Germinal center (tissue), 1 donor: ENCODE results near the gene WDPCP.
"Not testable (repeated sequence)": the region's sequence is repeated elsewhere in the genome, so short reads cannot be mapped to it uniquely, and the experiment has no call there.

Experiments used
- DNase-seq: peaks from one replicate; pipeline ENCODE4 v3.0.0; 2012; ENCODE audit warnings: mixed read lengths, low spot score

WDPCP gene, protein sequence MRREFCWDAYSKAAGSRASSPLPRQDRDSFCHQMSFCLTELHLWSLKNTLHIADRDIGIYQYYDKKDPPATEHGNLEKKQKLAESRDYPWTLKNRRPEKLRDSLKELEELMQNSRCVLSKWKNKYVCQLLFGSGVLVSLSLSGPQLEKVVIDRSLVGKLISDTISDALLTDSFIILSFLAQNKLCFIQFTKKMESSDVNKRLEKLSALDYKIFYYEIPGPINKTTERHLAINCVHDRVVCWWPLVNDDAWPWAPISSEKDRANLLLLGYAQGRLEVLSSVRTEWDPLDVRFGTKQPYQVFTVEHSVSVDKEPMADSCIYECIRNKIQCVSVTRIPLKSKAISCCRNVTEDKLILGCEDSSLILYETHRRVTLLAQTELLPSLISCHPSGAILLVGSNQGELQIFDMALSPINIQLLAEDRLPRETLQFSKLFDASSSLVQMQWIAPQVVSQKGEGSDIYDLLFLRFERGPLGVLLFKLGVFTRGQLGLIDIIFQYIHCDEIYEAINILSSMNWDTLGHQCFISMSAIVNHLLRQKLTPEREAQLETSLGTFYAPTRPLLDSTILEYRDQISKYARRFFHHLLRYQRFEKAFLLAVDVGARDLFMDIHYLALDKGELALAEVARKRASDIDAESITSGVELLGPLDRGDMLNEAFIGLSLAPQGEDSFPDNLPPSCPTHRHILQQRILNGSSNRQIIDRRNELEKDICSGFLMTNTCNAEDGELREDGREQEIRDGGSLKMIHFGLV

GRCh38 chr2:63588385-63589147 lies at the start of gene WDPCP, which contains the start of gene MDH1:
Gene WDPCP, minus strand, starts transcription at chr2:63588477. Its CDS starts 206 bp downstream, at chr2:63588271.
Gene MDH1, plus strand, starts transcription at chr2:63588963. Its CDS starts 81 bp downstream, at chr2:63589044.
- DNase-seq = peak; percentile 82

DNA sequence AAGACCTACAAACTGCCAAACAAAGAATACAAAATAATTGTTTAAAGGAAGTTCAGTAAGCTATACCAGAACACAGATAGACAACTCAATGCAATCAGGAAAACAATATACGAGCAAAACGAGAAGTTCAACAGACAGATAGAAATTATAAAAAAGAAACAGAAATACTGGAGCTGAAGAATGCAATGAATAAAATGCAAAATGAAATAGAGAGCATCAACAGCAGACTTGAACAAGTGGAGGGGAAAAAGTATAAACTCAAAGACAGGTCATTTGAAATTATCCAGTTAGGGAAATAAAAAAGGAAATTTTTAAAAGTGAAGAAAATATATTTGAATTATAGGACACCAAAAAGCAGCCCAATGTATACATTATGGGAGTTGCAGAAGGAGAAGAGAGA lies 44.1 kb upstream of the WDPCP start:
- no peak for DNase-seq

DNA sequence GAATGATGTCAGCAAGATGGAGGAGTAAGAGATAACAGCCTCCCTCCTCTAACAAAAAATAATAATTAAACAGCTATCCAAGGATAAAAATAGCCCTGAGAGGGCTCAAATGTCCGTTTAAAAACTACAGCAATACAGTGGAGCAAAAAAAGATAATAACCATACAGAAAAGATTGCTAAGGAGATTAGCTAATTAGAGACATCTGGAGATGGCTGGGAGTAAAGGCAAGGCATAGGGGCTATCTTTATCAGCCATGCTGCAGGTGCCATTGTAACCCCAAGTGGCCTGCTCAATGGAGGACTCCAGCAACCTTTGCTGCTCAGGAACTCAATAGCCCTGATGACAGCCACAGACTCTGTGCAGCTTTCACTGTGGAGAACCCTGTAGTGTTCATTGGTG lies 43.2 kb upstream of the WDPCP start:
- DNase-seq = no peak

DNA sequence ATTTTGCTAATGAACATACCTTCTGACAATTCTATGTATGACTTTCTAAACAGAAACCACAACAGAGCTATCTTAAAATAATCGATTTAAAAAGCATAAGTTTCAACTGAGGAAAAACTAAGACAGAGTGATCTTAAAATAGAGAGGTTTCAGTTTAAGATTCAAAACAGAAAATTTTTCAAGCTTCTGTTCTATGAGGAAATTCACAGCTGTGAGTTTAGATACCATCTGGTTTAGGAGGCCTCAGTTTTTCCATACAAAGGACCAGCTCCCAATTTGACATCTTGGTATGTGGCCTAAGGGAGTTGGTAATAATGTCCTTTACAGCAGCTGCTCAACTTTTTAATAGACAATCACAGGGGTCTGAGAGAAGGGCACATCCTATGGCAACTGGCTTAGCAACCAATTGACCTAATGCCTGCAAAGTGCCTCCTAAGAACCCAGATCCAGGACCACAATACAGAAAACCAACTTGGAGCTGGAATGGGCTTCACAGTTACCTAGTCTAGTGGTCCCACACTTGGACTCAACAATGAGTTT lies 40.2 kb upstream of the WDPCP start:
- DNase-seq = no peak

DNA sequence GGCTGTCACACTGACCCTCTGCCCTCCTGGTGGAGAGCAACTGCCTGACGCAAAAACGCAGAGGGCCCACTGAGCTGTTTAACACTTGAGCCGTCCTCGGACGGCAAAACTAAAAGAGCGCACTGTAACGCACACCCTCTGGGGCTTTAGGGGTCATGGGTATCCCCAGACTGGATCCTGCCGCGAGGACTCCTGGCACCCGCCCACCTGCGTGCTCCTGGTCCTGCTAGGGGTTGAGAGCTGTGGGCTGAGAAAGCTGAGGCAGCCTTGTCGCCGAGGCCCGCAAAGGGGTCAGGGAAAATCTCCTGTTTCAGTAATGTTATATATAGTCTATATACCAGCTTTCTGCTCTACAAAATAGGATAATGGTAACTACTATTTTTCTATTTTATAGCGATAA lies 39.6 kb upstream of the WDPCP start:
- no peak for DNase-seq

- DNase-seq = not testable (repeated sequence)
Measured at GRCh38 chr2:63623763-63624162, 35.5 kb upstream of the WDPCP start.

- DNase-seq = no peak
Measured at GRCh38 chr2:63622751-63623150, 34.5 kb upstream of the WDPCP start.

GRCh38 chr2:63619328-63619727 lies 31.1 kb upstream of the WDPCP start:
- DNase-seq = no peak

GRCh38 chr2:63617366-63617765 lies 29.1 kb upstream of the WDPCP start:
- no peak for DNase-seq

DNA sequence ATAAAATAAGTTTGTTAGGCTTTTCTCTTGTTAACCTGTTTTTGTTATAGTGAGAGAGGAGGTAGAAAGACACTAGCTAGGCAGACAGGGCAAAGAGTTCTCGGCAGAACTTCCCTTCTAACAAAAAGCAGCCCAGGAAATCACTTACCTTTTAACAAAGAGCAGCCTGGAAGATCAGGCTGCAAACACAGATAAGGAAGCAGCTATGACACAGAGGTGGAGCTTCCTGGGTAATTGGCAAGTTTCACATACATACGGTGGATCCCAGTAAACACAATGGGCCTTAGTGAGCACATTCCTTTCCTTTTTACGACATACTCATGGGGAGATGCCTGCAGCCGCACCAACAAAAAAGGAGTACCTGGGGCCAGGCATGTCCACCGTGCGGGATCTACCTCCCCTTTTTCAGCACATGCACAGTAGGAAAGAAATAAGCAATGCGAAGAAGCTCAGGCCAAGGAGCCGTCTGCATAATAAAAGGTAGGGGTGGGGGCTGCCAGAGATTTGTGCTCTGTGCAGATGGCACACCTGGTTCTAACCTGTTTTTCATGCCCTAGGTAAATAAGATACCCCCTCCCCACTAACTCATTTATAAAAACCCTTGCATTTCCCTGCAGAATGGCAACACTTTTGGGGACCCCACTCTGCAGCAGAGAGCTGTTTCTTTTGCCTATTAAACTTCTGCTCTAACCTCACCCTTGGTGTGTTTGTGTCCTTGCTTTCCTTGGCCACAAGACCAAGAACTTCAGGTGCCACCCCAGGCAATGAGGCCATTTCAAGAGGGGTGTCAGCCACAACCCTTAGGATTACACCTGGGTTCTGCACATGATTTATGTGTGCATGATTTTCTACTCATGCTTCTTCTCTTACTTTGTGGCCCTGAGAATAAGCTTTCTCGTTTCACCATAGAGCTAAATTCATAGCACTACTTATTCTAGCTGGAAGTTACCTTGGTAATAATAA lies 27.0 kb upstream of the WDPCP start:
- DNase-seq = no peak

DNA sequence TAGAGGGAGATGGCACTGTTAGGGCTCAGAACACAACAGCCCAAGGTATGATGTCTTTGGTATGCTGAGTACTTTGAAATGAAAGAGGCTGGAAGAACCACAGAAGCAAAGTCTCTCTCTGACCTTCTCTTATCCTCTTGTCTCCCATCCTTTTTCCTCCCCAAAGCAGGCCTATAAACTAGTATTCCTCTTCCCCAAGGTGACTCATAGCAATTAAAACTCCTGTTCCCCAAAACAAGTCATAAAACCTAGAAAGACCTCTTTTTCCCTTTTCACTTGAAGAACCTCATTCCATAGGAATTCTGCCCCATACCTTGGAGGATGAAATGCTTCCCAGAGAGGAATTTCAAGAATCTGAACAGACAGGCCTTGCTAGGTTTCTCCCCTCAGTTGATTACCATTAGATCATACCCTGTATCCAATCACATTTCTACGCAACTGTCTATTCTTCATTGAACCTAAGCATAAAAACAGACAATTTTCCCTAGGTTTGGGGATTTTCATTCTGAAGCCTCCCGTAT lies 26.2 kb upstream of the WDPCP start:
- no peak for DNase-seq

- no peak for DNase-seq
Measured at GRCh38 chr2:63613391-63613901, 25.2 kb upstream of the WDPCP start.

DNA sequence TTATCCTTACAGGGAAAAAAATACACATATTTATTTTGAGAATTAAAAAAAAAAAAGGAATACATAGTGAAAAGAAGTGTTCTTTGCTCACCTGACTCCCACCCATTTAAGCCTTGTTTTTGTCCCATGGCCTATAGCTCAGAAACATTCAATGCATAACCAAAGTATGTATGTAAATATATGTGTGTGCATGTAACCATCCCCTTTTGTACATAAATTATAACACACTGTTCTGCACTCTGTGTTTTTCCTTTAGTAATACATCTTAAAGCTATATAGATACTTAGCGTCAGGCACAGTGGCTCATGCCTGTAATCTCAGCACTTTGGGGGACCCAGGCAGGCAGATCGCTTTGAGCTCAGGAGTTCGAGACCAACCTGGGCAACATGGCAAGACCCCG lies 22.2 kb upstream of the WDPCP start:
- DNase-seq = no peak

- not testable (repeated sequence) for DNase-seq
Measured at GRCh38 chr2:63608865-63609264, 20.6 kb upstream of the WDPCP start.

GRCh38 chr2:63604666-63605065 lies 16.4 kb upstream of the WDPCP start:
- no peak for DNase-seq

GRCh38 chr2:63600881-63601460 lies 12.7 kb upstream of the WDPCP start:
- DNase-seq = no peak

- DNase-seq = no peak
Measured at GRCh38 chr2:63598981-63599380, 10.7 kb upstream of the WDPCP start.

- no peak for DNase-seq
Measured at GRCh38 chr2:63596401-63596883, 8.2 kb upstream of the WDPCP start.

DNA sequence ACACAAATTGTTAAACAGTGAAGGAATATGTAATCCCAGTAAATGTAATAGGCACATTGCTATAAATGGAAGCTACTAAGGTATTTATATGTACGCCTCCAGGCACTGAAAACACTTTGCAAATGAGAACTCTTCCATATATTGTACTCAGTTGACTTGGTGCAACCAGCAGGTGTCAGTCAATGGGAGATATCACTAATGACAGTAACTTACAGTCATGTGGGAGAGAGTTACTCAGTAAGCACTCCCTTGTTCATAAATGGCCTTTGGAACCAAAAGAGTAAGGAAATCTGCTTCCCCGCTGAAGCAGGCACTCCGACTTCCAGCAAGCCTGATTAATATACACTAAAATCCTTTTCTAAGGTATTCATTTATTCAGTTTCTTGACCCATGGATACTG lies 6.4 kb upstream of the WDPCP start:
- no peak for DNase-seq

- peak; percentile 9 for DNase-seq
Measured at GRCh38 chr2:63591566-63592175, 3.4 kb upstream of the WDPCP start.
